Fibroblast of villous mesenchyme (primary cell): ENCODE measurements around the gene VWA3B. TPM values are rescaled to one million over a fixed set of nuclear protein-coding genes. Genes with fewer than 3 reads are reported as not detected.

Experiments used
- DNase-seq: peaks from one replicate; pipeline ENCODE4 v3.0.0-alpha.2; 2010; ENCODE audit warnings: low read depth
- H3K4me3 ChIP-seq: 2 replicates; pipeline ENCODE4 v1.5.1; 2011; ENCODE audit warnings: low read depth, mild to moderate bottlenecking, low read length
- total RNA-seq: library from RNA; depleted of rRNA; stranded (reverse); fragments of >200 nt; gene quantifications from 2 replicates; pipeline ENCODE4 v1.2.3, GENCODE V29; 2012
- TF ChIP-seq, protein P1 (sequence below): IDR thresholded peaks from 2 replicates; pipeline ENCODE4 v1.5.1; 2012; ENCODE audit warnings: low read depth, mild to moderate bottlenecking, low read length; ENCODE audit not compliant: insufficient read depth

The VWA3B gene
- total RNA-seq, 1 donor, result not detected

DNA sequence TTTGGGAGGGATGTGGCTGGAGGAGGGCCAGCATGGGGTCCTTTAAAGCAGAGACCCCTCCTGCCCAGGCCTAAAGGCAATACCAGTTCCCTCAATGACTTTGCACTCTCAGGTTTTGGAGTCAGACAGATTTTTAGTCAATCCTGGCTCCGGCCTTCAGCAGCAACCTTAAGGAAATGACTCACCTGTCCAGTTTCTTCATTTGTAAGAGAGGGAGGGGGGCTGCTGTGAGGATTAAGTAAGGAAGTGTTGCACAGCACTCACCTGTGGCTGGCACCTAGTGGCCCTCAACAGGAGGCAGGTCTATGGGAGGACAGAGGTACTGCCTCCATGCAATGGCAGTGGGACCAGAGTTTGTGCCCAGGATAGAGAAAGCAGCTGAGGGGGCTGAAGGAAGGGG lies 273.0 kb downstream of the VWA3B start:
- no peak overlapping the region for H3K4me3 ChIP-seq
- TF ChIP-seq, protein P1, sequence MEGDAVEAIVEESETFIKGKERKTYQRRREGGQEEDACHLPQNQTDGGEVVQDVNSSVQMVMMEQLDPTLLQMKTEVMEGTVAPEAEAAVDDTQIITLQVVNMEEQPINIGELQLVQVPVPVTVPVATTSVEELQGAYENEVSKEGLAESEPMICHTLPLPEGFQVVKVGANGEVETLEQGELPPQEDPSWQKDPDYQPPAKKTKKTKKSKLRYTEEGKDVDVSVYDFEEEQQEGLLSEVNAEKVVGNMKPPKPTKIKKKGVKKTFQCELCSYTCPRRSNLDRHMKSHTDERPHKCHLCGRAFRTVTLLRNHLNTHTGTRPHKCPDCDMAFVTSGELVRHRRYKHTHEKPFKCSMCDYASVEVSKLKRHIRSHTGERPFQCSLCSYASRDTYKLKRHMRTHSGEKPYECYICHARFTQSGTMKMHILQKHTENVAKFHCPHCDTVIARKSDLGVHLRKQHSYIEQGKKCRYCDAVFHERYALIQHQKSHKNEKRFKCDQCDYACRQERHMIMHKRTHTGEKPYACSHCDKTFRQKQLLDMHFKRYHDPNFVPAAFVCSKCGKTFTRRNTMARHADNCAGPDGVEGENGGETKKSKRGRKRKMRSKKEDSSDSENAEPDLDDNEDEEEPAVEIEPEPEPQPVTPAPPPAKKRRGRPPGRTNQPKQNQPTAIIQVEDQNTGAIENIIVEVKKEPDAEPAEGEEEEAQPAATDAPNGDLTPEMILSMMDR, result no peak
- DNase-seq, result no peak

Other genes starting within 250 kb of the VWA3B start
- 24.5 and 43.6 TPM in 2 replicates for gene TMEM131, start 91.2 kb upstream of the VWA3B start, total RNA-seq